ENCODE data around the gene GNAL.

GRCh38 chr18:11901826-11902438 lies 212.9 kb downstream of the GNAL start:
- no peak for TF ChIP-seq EZH2phosphoT487 (IDR thresholded peaks at IDR 0.05; ENCODE audit: unreplicated experiment)
- TF ChIP-seq ZNF114 (CRISPR knock-in tag; IDR thresholded peaks at IDR 0.05), result no peak
- TF ChIP-seq POLR2AphosphoS5 (IDR thresholded peaks at IDR 0.05; ENCODE audit: low read depth), result no peak
- TF ChIP-seq CTCF (conservative IDR thresholded peaks at IDR 0.05; ENCODE audit: low read depth in 2 of 2), result no peak
- no peak for TF ChIP-seq EZH2 (IDR thresholded peaks at IDR 0.05; ENCODE audit: low read depth, unreplicated experiment)
- TF ChIP-seq CREB1 (CRISPR knock-in tag; IDR thresholded peaks at IDR 0.05; ENCODE audit: low read depth), result no peak
- no peak for TF ChIP-seq REST (IDR thresholded peaks at IDR 0.05; ENCODE audit: unreplicated experiment)
- TF ChIP-seq JUNB (IDR thresholded peaks at IDR 0.05; ENCODE audit: unreplicated experiment), result no peak
- TF ChIP-seq, protein P1, sequence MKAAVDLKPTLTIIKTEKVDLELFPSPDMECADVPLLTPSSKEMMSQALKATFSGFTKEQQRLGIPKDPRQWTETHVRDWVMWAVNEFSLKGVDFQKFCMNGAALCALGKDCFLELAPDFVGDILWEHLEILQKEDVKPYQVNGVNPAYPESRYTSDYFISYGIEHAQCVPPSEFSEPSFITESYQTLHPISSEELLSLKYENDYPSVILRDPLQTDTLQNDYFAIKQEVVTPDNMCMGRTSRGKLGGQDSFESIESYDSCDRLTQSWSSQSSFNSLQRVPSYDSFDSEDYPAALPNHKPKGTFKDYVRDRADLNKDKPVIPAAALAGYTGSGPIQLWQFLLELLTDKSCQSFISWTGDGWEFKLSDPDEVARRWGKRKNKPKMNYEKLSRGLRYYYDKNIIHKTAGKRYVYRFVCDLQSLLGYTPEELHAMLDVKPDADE (IDR thresholded peaks at IDR 0.05), result no peak
- no peak for TF ChIP-seq NANOG (IDR thresholded peaks at IDR 0.05; ENCODE audit: borderline replicate concordance)
- TF ChIP-seq ZNF331 (CRISPR knock-in tag; IDR thresholded peaks at IDR 0.05; ENCODE audit: low read depth), result no peak

Data from GM23338 (cell line).